ENCODE results near the gene LHPP. TPM values are rescaled to one million over a fixed set of nuclear protein-coding genes. Genes with fewer than 3 reads are reported as not detected.
A peak's percentile ranks its signal among the peaks of the same experiment; 100 is the strongest.

Gene LHPP
- total RNA-seq, 2 donors from 2014 or later: 7.4 to 10.6 TPM

DNA sequence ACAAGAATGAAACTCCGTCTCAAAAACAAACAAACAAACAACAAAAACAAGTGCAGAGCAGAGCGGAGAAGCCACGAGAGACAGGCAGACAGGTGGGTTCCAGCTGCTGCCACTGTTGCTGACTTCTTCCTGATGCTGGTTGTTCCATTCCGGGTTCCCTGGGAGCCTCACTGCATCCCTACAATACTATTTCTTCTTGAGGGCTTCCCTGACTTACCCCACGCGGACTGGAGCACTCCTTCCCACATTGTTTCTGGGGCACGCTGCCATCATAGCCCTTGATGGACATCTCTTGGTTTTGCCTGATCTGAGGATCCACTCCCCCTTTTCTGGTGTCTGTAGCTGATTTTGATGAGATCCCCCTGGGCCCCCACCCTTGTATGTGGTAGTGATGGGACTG lies 6.2 kb upstream of the LHPP start:
- no peak overlapping the region for H3K27ac Mint-ChIP-seq

DNA sequence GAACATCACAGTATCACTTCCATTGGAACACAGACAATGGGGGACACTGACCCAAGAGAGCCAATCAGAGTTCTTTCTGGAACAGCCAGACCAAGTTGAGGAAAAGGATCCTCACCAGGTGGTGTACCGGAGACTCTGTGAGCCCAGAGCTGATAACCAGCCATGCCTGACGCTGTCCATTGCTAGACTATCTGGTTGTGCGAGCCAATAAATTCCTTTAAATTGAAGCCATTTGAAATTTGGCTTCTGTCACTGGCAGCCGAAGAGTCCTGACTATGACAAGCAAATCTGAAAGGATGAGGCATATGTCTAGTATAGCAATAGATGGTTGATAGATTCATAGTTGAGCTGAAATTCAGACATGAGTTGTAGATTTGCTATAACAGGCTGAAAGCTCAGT lies 3.1 kb upstream of the LHPP start:
- peaks cover 32% of the 10 kb centered on the region for H3K27me3 Mint-ChIP-seq
- H3K4me1 Mint-ChIP-seq: peaks cover 5% of the 10 kb centered on the region
- no peak for ATAC-seq (replicated peaks)
- H3K27ac Mint-ChIP-seq: no peak overlapping the region
- H3K9me3 Mint-ChIP-seq: peaks cover 4% of the 10 kb centered on the region
- no peaks in the 10 kb centered on the region for H3K36me3 Mint-ChIP-seq (ENCODE audit: low read depth)
- H3K4me3 Mint-ChIP-seq: no peak overlapping the region

More for the DNA sequence above, 6.2 kb upstream of the LHPP start:
- ATAC-seq (replicated peaks): no peak
- H3K4me1 Mint-ChIP-seq: no peaks in the 10 kb centered on the region
- H3K36me3 Mint-ChIP-seq (ENCODE audit: low read depth): no peaks in the 10 kb centered on the region
- no peak overlapping the region for H3K4me3 Mint-ChIP-seq
- no peaks in the 10 kb centered on the region for H3K9me3 Mint-ChIP-seq
- peaks cover 50% of the 10 kb centered on the region for H3K27me3 Mint-ChIP-seq

DNA sequence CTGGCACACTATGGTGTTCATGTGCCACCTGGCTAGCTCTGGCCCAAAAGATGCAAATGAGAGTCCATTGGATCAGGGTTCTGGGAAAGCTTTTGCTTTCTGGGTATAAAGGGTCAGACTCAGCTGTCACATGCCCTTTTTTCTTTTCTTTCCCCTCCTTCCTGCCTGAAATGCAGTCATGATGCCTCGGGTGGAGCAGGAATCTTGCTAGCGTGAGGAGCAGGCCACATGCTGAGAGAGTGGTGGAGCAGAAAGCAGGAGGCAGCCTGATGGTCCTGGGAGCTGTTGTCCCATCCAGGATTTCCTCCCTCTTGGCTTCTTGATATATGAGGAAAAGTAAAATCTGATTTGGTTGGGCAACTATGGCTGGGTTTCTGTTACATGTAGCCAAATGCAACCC lies 2.7 kb upstream of the LHPP start:
- Mint-ChIP-seq H3K27me3 (peaks cover 27% of the 10 kb centered on the region), H3K4me1 (peaks cover 5% of the 10 kb centered on the region), H3K36me3 (ENCODE audit: low read depth) (no peaks in the 10 kb centered on the region), H3K27ac (no peak overlapping the region), H3K9me3 (peaks cover 4% of the 10 kb centered on the region), H3K4me3 (no peak overlapping the region)
- ATAC-seq (replicated peaks): no peak

GRCh38 chr10:124459395-124459794 lies 2.2 kb upstream of the LHPP start:
- no peaks in the 10 kb centered on the region for H3K36me3 Mint-ChIP-seq (ENCODE audit: low read depth)
- no peak overlapping the region for H3K27ac Mint-ChIP-seq
- H3K27me3 Mint-ChIP-seq: peaks cover 24% of the 10 kb centered on the region
- H3K4me1 Mint-ChIP-seq: peaks cover 7% of the 10 kb centered on the region
- peaks cover 4% of the 10 kb centered on the region for H3K9me3 Mint-ChIP-seq
- no peak for ATAC-seq (replicated peaks)
- no peak overlapping the region for H3K4me3 Mint-ChIP-seq

DNA sequence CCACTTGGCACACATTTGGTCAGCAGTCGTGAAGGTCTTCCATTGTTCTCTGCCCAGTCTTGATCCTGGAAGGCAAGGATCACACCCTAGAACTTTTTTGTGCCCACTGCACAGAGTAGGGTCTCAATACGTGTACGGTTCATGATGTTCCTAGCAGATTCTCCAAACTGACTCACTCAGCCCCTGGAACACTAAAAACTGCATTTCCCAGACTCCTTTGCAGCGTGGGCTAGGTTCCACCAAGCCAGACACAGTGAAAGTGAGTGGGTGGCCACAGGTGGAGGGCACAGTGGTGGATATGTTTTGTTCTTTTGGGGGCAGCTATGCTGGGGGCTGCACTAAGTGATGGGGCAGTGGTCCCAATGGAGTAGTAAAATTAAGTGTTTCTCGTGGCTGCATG lies 1.5 kb upstream of the LHPP start:
- peaks cover 18% of the 10 kb centered on the region for H3K27me3 Mint-ChIP-seq
- H3K9me3 Mint-ChIP-seq: peaks cover 4% of the 10 kb centered on the region
- no peak overlapping the region for H3K27ac Mint-ChIP-seq
- H3K4me3 Mint-ChIP-seq: no peak overlapping the region
- no peaks in the 10 kb centered on the region for H3K36me3 Mint-ChIP-seq (ENCODE audit: low read depth)
- no peak for ATAC-seq (replicated peaks)
- H3K4me1 Mint-ChIP-seq: peaks cover 14% of the 10 kb centered on the region

DNA sequence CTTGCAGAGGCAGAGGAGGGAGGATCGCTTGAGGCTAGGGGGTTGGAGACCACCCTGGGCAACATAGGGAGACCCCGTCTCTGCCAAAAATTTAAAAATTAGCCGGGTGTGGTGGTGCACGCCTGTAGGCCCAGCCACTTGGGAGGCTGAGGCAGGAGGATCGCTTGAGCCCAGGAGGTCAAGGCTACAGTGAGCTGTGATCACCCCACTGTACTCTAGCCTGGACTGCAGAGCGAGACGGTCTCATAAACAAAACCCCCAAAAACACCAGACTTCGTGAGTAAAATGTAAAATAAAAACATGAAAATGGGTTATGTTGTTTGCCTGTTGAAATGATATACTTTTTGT lies 699 bp downstream of the LHPP start:
- Mint-ChIP-seq H3K27me3 (peaks cover 4% of the 10 kb centered on the region), H3K4me1 (peaks cover 26% of the 10 kb centered on the region), H3K36me3 (ENCODE audit: low read depth) (no peaks in the 10 kb centered on the region), H3K27ac (peak overlapping the region; percentile 82), H3K4me3 (peak overlapping the region; percentile 78), H3K9me3 (peaks cover 4% of the 10 kb centered on the region)
- no peak for ATAC-seq (replicated peaks)

DNA sequence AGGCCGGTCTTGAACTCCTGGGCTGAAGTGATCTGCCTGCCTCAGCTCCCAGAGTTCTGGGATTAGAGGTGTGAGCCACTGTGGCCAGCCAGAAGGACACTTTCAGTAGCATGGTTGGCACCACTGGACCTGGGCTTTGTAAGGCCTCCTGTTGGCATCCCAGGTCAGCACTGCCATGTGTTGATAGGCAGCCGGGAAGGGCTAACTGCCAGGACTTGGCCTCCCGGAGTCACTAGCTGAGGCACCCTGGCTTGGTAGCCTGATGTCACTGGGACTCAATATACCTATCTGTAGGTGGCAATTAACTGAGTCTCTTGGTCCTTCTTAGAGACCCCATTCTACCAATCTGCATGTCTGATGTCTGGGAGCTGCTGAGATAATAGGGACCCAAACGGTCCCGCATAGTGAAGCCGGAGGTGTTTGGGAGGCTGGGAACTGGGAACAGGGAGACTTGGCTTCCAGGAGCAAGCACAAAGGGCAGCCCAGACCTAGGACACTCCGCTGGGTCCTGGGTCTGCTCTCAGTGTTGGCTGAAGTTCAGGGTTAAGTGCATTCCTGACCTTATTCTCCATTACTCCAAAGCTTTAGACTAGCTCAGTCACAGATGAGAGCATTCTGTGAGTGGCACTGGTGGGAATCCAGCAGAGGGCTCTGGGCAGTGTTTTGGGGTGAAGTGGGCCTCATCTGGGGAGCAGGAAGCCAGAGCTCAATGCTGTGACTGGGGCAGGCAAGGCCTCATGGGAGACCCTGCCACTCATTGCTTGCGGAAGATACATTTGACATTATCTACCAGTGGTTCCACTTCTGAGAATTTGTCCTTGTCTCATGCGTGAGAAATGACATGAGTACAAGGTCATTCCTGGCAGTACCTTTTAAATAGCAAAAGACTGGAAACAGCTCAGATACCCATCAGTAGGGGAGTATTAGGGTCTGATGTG lies 2.7 kb downstream of the LHPP start:
- no peak for ATAC-seq (replicated peaks)
- peak overlapping the region; percentile 66 for H3K27ac Mint-ChIP-seq

DNA sequence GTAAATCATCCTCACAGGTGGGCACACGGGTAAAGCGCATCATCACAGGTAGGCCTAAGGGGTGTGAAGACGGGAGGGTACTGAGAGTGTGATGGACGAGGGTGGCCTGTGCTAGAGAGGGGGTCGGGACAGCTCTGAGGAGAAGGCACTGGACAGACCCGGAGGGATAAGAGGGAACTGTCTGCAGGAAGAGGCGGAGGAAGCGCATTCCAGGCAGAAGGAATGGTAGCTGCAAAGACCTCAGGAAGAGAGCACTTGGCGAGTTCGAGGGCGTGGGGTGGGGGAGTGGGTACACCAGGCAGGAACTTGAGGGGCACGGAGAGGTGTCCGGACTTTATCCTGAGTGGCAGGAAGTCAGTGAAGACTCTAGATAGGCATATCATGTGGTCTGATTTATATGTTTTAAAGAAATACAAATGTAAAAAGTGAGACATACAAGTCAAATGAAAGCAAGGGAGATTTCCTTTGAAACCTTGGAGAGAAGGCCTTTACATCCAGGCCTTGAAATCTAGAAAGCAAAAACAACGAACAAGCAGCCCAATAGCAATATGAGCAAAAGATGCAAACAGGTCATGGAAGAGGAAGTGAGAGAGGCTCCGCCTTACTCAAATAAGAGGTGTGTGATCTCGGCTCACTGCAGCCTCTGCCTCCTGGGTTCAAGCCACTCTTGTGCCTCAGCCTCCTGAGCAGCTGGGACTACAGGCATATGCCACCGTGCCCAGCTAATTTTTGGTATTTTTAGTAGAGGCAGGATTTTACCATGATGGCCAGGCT lies 3.6 kb downstream of the LHPP start:
- H3K36me3 Mint-ChIP-seq (ENCODE audit: low read depth): no peaks in the 10 kb centered on the region
- no peaks in the 10 kb centered on the region for H3K27me3 Mint-ChIP-seq
- H3K9me3 Mint-ChIP-seq: peaks cover 4% of the 10 kb centered on the region
- H3K27ac Mint-ChIP-seq: peak overlapping the region; percentile 66
- peak overlapping the region; percentile 60 for H3K4me3 Mint-ChIP-seq
- ATAC-seq (replicated peaks): no peak
- peaks cover 26% of the 10 kb centered on the region for H3K4me1 Mint-ChIP-seq

More for the DNA sequence above, 2.7 kb downstream of the LHPP start:
- Mint-ChIP-seq H3K4me1 (peaks cover 26% of the 10 kb centered on the region), H3K36me3 (ENCODE audit: low read depth) (no peaks in the 10 kb centered on the region), H3K27me3 (no peaks in the 10 kb centered on the region), H3K9me3 (peaks cover 4% of the 10 kb centered on the region), H3K4me3 (peak overlapping the region; percentile 60)

DNA sequence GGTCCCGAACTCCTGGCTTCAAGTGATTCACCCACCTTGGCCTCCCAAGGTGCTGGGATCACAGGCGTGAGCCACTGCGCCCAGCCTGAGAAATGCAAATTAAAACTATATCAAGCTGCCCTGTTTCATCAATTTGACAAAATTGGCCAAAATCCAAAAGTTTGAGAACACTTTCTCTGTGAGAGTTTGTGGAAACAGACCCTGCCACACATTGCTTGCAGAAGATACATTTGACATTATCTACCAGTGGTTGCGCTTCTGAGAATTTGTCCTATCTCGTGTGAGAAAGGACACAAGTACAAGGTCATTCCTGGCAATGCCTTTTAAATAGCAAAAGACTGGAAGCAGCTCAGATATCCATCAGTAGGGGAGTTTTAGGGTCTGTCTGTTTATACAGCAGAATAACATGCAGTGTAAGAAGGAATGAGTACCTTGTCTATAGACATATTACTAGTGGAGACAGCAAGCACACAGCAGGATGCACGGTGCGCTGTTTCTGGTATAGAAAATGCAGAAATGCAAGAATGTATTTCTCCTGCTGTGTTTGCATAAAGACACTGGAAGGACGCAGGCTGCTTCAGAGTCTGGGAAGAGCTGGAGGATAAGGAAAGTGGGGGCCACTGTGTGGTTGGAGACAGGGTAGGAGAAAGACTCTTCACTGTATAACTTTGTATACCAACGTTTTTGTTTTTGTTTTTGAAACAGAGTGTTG lies 4.3 kb downstream of the LHPP start:
- Mint-ChIP-seq H3K9me3 (peaks cover 4% of the 10 kb centered on the region), H3K4me3 (peak overlapping the region; percentile 60), H3K27me3 (no peaks in the 10 kb centered on the region), H3K27ac (peak overlapping the region; percentile 66), H3K4me1 (peaks cover 26% of the 10 kb centered on the region), H3K36me3 (ENCODE audit: low read depth) (no peaks in the 10 kb centered on the region)
- ATAC-seq (replicated peaks): no peak

DNA sequence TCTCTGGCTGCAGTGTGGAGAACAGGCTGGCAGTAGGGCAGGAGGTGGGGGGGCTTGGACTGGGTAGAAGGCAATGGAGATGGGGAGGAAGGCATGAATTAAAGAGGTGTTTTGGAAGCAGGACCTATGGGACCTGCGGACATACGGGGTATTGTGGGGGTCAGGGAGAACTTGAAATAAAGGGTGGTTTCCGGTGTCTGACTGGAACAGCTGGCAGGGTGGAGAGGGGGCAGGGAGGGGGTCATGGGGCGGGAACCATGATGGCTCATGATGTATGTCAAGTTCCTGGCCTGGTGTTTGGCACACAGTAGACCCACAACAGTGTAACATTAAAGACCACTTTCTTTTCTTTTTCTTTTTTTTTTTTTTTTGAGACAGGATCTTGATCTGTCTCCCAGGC lies 5.5 kb downstream of the LHPP start:
- no peak overlapping the region for H3K27ac Mint-ChIP-seq
- H3K27me3 Mint-ChIP-seq: no peaks in the 10 kb centered on the region
- no peaks in the 10 kb centered on the region for H3K9me3 Mint-ChIP-seq
- H3K36me3 Mint-ChIP-seq (ENCODE audit: low read depth): no peaks in the 10 kb centered on the region
- no peak for ATAC-seq (replicated peaks)
- no peak overlapping the region for H3K4me3 Mint-ChIP-seq
- H3K4me1 Mint-ChIP-seq: peaks cover 21% of the 10 kb centered on the region

GRCh38 chr10:124468624-124469023 lies 7.0 kb downstream of the LHPP start:
- H3K27ac Mint-ChIP-seq: no peak overlapping the region
- H3K4me3 Mint-ChIP-seq: no peak overlapping the region
- no peak for ATAC-seq (replicated peaks)
- H3K4me1 Mint-ChIP-seq: peaks cover 21% of the 10 kb centered on the region
- no peaks in the 10 kb centered on the region for H3K9me3 Mint-ChIP-seq
- H3K36me3 Mint-ChIP-seq (ENCODE audit: low read depth): no peaks in the 10 kb centered on the region
- H3K27me3 Mint-ChIP-seq: no peaks in the 10 kb centered on the region

GRCh38 chr10:124469956-124470484 lies 8.4 kb downstream of the LHPP start:
- ATAC-seq (replicated peaks): peak; percentile 11
- H3K27me3 Mint-ChIP-seq: no peaks in the 10 kb centered on the region
- no peaks in the 10 kb centered on the region for H3K36me3 Mint-ChIP-seq (ENCODE audit: low read depth)
- H3K4me1 Mint-ChIP-seq: peaks cover 12% of the 10 kb centered on the region
- H3K27ac Mint-ChIP-seq: no peak overlapping the region
- H3K4me3 Mint-ChIP-seq: no peak overlapping the region
- no peaks in the 10 kb centered on the region for H3K9me3 Mint-ChIP-seq

DNA sequence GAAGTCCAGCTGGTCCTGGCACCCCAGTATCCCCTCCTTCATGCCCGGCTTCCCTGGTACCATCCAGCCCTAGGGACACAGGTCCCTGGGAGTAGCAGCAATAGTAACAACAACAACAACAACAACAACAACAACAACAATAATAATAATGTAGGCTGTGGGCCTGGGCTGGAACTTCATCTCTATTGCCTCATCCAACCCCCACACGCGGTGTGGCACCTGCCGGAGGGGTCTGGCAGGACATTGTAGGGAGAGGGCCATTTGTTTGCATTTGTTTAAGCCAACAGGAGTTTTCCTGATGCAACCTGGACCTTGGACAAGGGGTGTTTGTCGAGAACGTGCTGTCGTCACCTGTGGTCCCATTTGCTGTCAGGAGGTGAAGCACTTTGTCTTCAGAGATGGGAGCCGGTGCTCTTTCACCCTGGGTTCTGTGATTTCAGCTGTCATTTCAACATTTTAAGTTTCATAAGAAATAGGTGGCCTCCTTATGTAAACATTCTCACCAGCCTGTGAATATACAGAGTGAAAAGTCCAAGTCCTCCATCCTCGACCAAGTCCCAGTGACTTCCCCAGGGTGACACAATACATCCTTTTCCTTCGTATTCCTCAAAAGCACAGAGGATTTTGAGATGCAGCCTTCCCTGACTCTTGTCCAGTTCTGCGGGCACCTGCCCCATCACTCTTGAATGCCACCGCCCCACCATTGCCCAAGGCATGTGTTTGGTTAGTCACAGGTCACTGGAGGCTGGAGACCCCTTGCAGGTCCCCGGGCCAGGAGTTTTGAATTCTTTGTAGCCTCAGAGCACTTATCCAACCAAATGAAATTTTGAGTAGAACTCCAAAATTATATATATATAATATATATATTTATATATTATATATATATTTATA lies 9.2 kb downstream of the LHPP start:
- Mint-ChIP-seq H3K27ac (no peak overlapping the region), H3K4me3 (no peak overlapping the region), H3K36me3 (ENCODE audit: low read depth) (no peaks in the 10 kb centered on the region), H3K9me3 (no peaks in the 10 kb centered on the region), H3K4me1 (peaks cover 5% of the 10 kb centered on the region), H3K27me3 (no peaks in the 10 kb centered on the region)
- ATAC-seq (replicated peaks): peak; percentile 27
